ENCODE results near the gene PLEK2.

DNA sequence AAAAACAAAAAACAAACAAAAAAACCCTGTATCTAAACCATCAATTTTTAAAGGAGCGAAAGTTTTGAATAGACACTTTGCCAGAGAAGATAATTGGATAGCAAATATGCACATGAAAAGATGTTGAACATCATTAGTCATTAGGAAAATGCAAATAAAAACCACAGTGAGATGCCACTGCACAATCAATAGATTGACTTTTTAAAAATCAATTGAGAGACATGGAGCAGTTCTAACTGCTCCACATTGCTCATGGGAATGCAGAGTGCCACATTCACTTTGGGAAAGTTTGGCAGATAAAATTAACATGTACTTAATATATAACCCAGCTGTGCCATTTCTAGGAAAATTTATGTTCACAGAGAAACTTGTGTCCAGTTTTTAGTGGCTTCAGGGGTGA lies 39.1 kb downstream of the PLEK2 start:
- TF ChIP-seq, protein P1, sequence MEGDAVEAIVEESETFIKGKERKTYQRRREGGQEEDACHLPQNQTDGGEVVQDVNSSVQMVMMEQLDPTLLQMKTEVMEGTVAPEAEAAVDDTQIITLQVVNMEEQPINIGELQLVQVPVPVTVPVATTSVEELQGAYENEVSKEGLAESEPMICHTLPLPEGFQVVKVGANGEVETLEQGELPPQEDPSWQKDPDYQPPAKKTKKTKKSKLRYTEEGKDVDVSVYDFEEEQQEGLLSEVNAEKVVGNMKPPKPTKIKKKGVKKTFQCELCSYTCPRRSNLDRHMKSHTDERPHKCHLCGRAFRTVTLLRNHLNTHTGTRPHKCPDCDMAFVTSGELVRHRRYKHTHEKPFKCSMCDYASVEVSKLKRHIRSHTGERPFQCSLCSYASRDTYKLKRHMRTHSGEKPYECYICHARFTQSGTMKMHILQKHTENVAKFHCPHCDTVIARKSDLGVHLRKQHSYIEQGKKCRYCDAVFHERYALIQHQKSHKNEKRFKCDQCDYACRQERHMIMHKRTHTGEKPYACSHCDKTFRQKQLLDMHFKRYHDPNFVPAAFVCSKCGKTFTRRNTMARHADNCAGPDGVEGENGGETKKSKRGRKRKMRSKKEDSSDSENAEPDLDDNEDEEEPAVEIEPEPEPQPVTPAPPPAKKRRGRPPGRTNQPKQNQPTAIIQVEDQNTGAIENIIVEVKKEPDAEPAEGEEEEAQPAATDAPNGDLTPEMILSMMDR (conservative IDR thresholded peaks at IDR 0.05 in 1 of 2, IDR thresholded peaks at IDR 0.05 in 1 of 2; ENCODE audit: extremely low read depth in 1 of 2, insufficient read depth in 1 of 2, low read depth in 1 of 2, low read length in 2 of 2) = no peak
- TF ChIP-seq EZH2 (IDR thresholded peaks at IDR 0.05; ENCODE audit: borderline replicate concordance, low read length) = no peak

All from mammary epithelial cell (primary cell).